Osteocyte (in vitro differentiated cells): ENCODE results near the gene MED6. TPM values are rescaled to one million over a fixed set of nuclear protein-coding genes. Genes with fewer than 3 reads are reported as not detected.
A peak's percentile ranks its signal among the peaks of the same experiment; 100 is the strongest.

Source experiments
- DNase-seq: peaks from one replicate; pipeline ENCODE4 v3.0.0; 2021; ENCODE audit warnings: mixed read lengths; ENCODE audit not compliant: unreplicated experiment; ENCODE audit errors: extremely low spot score
- H3K27ac Mint-ChIP-seq: one replicate; pipeline ENCODE4 v1.8.0; 2021; ENCODE audit warnings: mild to moderate bottlenecking, mixed read lengths; ENCODE audit not compliant: unreplicated experiment
- H3K27me3 Mint-ChIP-seq: one replicate; pipeline ENCODE4 v1.8.0; 2021; ENCODE audit warnings: mixed read lengths; ENCODE audit not compliant: unreplicated experiment
- H3K36me3 Mint-ChIP-seq: one replicate; pipeline ENCODE4 v1.8.0; 2021; ENCODE audit warnings: mixed read lengths; ENCODE audit not compliant: unreplicated experiment
- H3K4me1 Mint-ChIP-seq: one replicate; pipeline ENCODE4 v1.8.0; 2021; ENCODE audit warnings: mixed read lengths; ENCODE audit not compliant: unreplicated experiment
- H3K4me3 Mint-ChIP-seq: one replicate; pipeline ENCODE4 v1.8.0; 2021; ENCODE audit warnings: mild to moderate bottlenecking, moderate library complexity, mixed read lengths; ENCODE audit not compliant: unreplicated experiment
- H3K9me3 Mint-ChIP-seq: one replicate; pipeline ENCODE4 v1.8.0; 2021; ENCODE audit warnings: mixed read lengths; ENCODE audit not compliant: unreplicated experiment
- total RNA-seq: library from RNA; stranded (reverse); gene quantifications from 2 replicates; pipeline ENCODE4 v1.2.1, GENCODE V29; 2021
- TF ChIP-seq, protein P1 (sequence below): fragments of 200-600 bp; sonication (generic); IDR thresholded peaks from 2 replicates; pipeline ENCODE4 v1.5.0; 2021; ENCODE audit warnings: antibody characterized with exemption, mild to moderate bottlenecking, moderate library complexity

The MED6 gene
- total RNA-seq, 1 donor from 2014 or later, result 36.1 TPM

- H3K27ac Mint-ChIP-seq, result peak overlapping the region; percentile 47
- TF ChIP-seq, protein P1, sequence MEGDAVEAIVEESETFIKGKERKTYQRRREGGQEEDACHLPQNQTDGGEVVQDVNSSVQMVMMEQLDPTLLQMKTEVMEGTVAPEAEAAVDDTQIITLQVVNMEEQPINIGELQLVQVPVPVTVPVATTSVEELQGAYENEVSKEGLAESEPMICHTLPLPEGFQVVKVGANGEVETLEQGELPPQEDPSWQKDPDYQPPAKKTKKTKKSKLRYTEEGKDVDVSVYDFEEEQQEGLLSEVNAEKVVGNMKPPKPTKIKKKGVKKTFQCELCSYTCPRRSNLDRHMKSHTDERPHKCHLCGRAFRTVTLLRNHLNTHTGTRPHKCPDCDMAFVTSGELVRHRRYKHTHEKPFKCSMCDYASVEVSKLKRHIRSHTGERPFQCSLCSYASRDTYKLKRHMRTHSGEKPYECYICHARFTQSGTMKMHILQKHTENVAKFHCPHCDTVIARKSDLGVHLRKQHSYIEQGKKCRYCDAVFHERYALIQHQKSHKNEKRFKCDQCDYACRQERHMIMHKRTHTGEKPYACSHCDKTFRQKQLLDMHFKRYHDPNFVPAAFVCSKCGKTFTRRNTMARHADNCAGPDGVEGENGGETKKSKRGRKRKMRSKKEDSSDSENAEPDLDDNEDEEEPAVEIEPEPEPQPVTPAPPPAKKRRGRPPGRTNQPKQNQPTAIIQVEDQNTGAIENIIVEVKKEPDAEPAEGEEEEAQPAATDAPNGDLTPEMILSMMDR, result no peak
- peaks cover 8% of the 10 kb centered on the region for H3K27me3 Mint-ChIP-seq
- H3K9me3 Mint-ChIP-seq, result no peaks in the 10 kb centered on the region
- H3K4me3 Mint-ChIP-seq, result peak overlapping the region; percentile 82
- no peak for DNase-seq
- no peaks in the 10 kb centered on the region for H3K36me3 Mint-ChIP-seq
- H3K4me1 Mint-ChIP-seq, result peaks cover 22% of the 10 kb centered on the region
Measured at GRCh38 chr14:70601162-70601561, 707 bp upstream of the MED6 start.

- no peaks in the 10 kb centered on the region for H3K9me3 Mint-ChIP-seq
- TF ChIP-seq, protein P1, result no peak
- no peak overlapping the region for H3K27ac Mint-ChIP-seq
- peaks cover 6% of the 10 kb centered on the region for H3K27me3 Mint-ChIP-seq
- H3K36me3 Mint-ChIP-seq, result peaks cover 9% of the 10 kb centered on the region
- peak overlapping the region; percentile 99 for H3K4me3 Mint-ChIP-seq
- no peak for DNase-seq
- peaks cover 22% of the 10 kb centered on the region for H3K4me1 Mint-ChIP-seq
Measured at GRCh38 chr14:70599345-70599744, 1.1 kb downstream of the MED6 start.

DNA sequence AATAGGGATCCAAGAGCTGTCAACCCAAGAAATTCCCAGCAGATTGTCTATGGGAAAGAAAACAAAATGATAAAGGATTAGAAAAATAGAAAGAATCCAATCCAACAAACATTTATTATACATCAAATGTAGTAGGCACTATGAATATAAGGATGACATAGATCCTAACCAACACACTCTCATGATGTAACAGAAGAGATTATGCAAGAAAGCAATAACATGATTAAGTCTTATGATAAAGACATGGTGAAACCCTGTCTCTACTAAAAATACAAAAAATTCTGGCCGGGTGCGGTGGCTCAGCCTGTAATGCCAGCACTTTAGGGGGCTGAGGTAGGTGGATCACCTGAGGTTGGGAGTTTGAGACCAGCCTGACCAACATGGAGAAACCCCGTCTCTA is 2.7 kb downstream of the MED6 start:
- Mint-ChIP-seq H3K4me3 (no peak overlapping the region), H3K27ac (no peak overlapping the region), H3K9me3 (no peaks in the 10 kb centered on the region), H3K36me3 (peaks cover 14% of the 10 kb centered on the region), H3K4me1 (peaks cover 22% of the 10 kb centered on the region), H3K27me3 (no peaks in the 10 kb centered on the region)
- no peak for DNase-seq
- TF ChIP-seq, protein P1, result no peak

- no peak for DNase-seq
- Mint-ChIP-seq H3K27me3 (no peaks in the 10 kb centered on the region), H3K4me1 (peaks cover 21% of the 10 kb centered on the region), H3K9me3 (no peaks in the 10 kb centered on the region), H3K27ac (no peak overlapping the region), H3K4me3 (no peak overlapping the region), H3K36me3 (peaks cover 30% of the 10 kb centered on the region)
- TF ChIP-seq, protein P1, result no peak
Measured at GRCh38 chr14:70595443-70596185, 4.8 kb downstream of the MED6 start.

DNA sequence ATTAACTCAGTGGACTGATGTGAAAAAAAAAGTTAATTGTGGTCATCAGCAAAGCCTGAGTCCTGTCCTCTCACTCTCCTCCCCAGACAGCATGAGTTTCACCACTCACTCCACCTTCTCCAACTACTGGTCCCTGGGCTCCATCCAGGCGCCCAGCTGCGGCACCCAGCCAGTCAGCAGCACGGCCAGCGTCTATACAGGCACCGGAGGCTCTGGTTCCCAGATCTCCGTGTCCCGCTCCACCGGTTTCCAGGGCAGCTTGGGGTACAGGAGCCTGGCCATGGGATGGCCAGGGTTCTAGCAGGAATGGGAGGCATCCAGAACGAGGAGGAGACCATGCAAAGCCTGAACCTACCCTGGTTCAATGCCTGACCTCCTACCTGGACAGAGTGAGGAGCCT is 6.0 kb downstream of the MED6 start:
- H3K4me3 Mint-ChIP-seq, result no peak overlapping the region
- peaks cover 36% of the 10 kb centered on the region for H3K36me3 Mint-ChIP-seq
- no peak for DNase-seq
- no peaks in the 10 kb centered on the region for H3K27me3 Mint-ChIP-seq
- H3K9me3 Mint-ChIP-seq, result no peaks in the 10 kb centered on the region
- TF ChIP-seq, protein P1, result no peak
- peaks cover 10% of the 10 kb centered on the region for H3K4me1 Mint-ChIP-seq
- H3K27ac Mint-ChIP-seq, result no peak overlapping the region
